BLaER1 (cell line): Measurements from ENCODE around the gene DCAF7.

Experiments used
- H3K27ac ChIP-seq: shearing (Covaris generic); formaldehyde crosslinking; 2 replicates; pipeline ENCODE4 v1.8.1; 2022
- H3K27me3 ChIP-seq: shearing (Covaris generic); formaldehyde crosslinking; 2 replicates; pipeline ENCODE4 v1.8.1; 2022
- H3K36me3 ChIP-seq: shearing (Covaris generic); formaldehyde crosslinking; 2 replicates; pipeline ENCODE4 v1.8.1; 2022
- H3K4me1 ChIP-seq: shearing (Covaris generic); formaldehyde crosslinking; 2 replicates; pipeline ENCODE4 v1.8.1; 2022
- H3K4me2 ChIP-seq: shearing (Covaris generic); formaldehyde crosslinking; 2 replicates; pipeline ENCODE4 v1.8.1; 2022
- H3K4me3 ChIP-seq: shearing (Covaris generic); formaldehyde crosslinking; 2 replicates; pipeline ENCODE4 v1.8.1; 2022
- H3K9ac ChIP-seq: shearing (Covaris generic); formaldehyde crosslinking; 2 replicates; pipeline ENCODE4 v1.8.1; 2022
- H3K9me3 ChIP-seq: shearing (Covaris generic); formaldehyde crosslinking; 2 replicates; pipeline ENCODE4 v1.8.1; 2022
- H4K20me1 ChIP-seq: shearing (Covaris generic); formaldehyde crosslinking; 2 replicates; pipeline ENCODE4 v1.8.1; 2022
- Cebpa-rat ChIP-seq: shearing (Covaris generic); IDR thresholded peaks from 2 replicates; pipeline ENCODE4 v1.8.1; 2022

Gene DCAF7

GRCh38 chr17:63557416-63557815, 7.1 kb downstream of the DCAF7 start:
- Histone ChIP-seq H3K4me2 (no peak overlapping the region), H3K4me3 (no peak overlapping the region), H3K27me3 (no peaks in the 10 kb centered on the region), H3K4me1 (peaks cover 27% of the 10 kb centered on the region), H3K9me3 (no peaks in the 10 kb centered on the region), H3K27ac (no peak overlapping the region), H3K9ac (no peak overlapping the region), H3K36me3 (peaks cover 45% of the 10 kb centered on the region), H4K20me1 (peaks cover 99% of the 10 kb centered on the region)
- no peak for TF ChIP-seq Cebpa-rat

DNA sequence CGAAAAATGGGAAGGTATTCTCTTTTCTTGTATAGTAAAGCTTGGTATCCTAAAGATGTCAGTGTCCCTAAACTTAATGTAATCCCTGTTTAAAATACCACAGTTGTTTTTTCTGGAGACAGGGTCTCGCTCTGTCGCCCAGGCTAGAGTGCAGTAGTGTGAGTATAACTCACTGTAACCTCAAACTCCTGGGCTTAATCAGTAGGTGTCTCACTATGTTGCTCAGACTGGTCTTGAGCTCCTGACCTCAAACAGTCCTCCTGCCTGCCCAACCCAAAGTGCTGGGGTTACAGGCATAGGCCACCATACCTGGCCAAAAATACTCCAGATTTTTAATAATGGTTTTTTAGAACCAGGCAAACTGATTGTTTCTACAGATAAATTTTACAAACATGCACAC, 8.2 kb downstream of the DCAF7 start:
- H3K9me3 ChIP-seq, result no peaks in the 10 kb centered on the region
- H3K27ac ChIP-seq, result no peak overlapping the region
- no peak overlapping the region for H3K4me2 ChIP-seq
- peaks cover 17% of the 10 kb centered on the region for H3K4me1 ChIP-seq
- peaks cover 98% of the 10 kb centered on the region for H4K20me1 ChIP-seq
- no peaks in the 10 kb centered on the region for H3K27me3 ChIP-seq
- H3K9ac ChIP-seq, result no peak overlapping the region
- H3K36me3 ChIP-seq, result peaks cover 43% of the 10 kb centered on the region
- H3K4me3 ChIP-seq, result no peak overlapping the region
- TF ChIP-seq Cebpa-rat, result no peak

GRCh38 chr17:63561819-63562218, 11.5 kb downstream of the DCAF7 start:
- Histone ChIP-seq H3K9ac (no peak overlapping the region), H3K4me3 (no peak overlapping the region), H3K9me3 (no peaks in the 10 kb centered on the region), H3K36me3 (peaks cover 32% of the 10 kb centered on the region), H3K4me1 (no peaks in the 10 kb centered on the region; the same call in 1 of the 2 replicates), H4K20me1 (peaks cover 98% of the 10 kb centered on the region), H3K27ac (no peak overlapping the region), H3K4me2 (no peak overlapping the region), H3K27me3 (no peaks in the 10 kb centered on the region)
- no peak for TF ChIP-seq Cebpa-rat

GRCh38 chr17:63563339-63563738, 13.1 kb downstream of the DCAF7 start:
- Histone ChIP-seq H3K4me2 (no peak overlapping the region), H3K4me3 (no peak overlapping the region), H3K36me3 (peaks cover 30% of the 10 kb centered on the region), H3K27me3 (no peaks in the 10 kb centered on the region), H3K4me1 (no peaks in the 10 kb centered on the region; the same call in 1 of the 2 replicates), H3K9me3 (no peaks in the 10 kb centered on the region), H3K9ac (no peak overlapping the region), H3K27ac (no peak overlapping the region), H4K20me1 (peaks cover 98% of the 10 kb centered on the region)
- TF ChIP-seq Cebpa-rat, result no peak

DNA sequence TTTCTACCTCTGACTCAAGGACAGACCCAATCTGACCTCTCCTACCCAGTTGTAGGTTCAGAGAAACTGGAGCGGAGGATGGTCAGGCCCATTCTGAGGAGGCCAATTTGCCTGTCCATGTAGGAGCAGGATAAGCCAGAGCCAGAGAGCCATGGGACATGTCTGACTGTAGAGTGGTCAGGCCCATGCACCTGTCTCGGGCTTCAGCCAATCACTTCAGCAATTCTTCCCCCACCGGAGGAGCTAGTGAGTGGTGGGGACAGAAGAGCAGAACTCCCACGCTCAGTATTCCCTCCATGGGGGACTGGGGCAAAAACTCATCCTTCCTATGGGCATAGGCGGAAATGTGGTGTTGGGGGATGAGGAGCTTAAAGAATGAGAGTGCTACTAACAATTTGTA, 14.3 kb downstream of the DCAF7 start:
- no peaks in the 10 kb centered on the region for H3K27me3 ChIP-seq
- no peak overlapping the region for H3K4me3 ChIP-seq
- H3K9me3 ChIP-seq, result no peaks in the 10 kb centered on the region
- H3K9ac ChIP-seq, result no peak overlapping the region
- no peak for TF ChIP-seq Cebpa-rat
- H3K27ac ChIP-seq, result no peak overlapping the region
- no peak overlapping the region for H3K4me2 ChIP-seq
- peaks cover 98% of the 10 kb centered on the region for H4K20me1 ChIP-seq
- H3K36me3 ChIP-seq, result peaks cover 41% of the 10 kb centered on the region
- no peaks in the 10 kb centered on the region; the same call in 1 of the 2 replicates for H3K4me1 ChIP-seq

GRCh38 chr17:63567229-63567628, 17.0 kb downstream of the DCAF7 start:
- Histone ChIP-seq H3K27me3 (no peaks in the 10 kb centered on the region), H4K20me1 (peaks cover 98% of the 10 kb centered on the region), H3K9me3 (no peaks in the 10 kb centered on the region), H3K4me2 (no peak overlapping the region), H3K4me1 (no peaks in the 10 kb centered on the region), H3K36me3 (peaks cover 57% of the 10 kb centered on the region), H3K27ac (no peak overlapping the region), H3K4me3 (no peak overlapping the region), H3K9ac (no peak overlapping the region)
- no peak for TF ChIP-seq Cebpa-rat

- Histone ChIP-seq H3K36me3 (peaks cover 68% of the 10 kb centered on the region), H3K4me2 (no peak overlapping the region), H3K4me1 (no peaks in the 10 kb centered on the region), H3K27ac (no peak overlapping the region), H3K9me3 (no peaks in the 10 kb centered on the region), H3K4me3 (no peak overlapping the region), H3K27me3 (no peaks in the 10 kb centered on the region), H3K9ac (no peak overlapping the region), H4K20me1 (peaks cover 100% of the 10 kb centered on the region)
- TF ChIP-seq Cebpa-rat, result no peak
Observed at GRCh38 chr17:63568563-63568962, 18.3 kb downstream of the DCAF7 start.

DNA sequence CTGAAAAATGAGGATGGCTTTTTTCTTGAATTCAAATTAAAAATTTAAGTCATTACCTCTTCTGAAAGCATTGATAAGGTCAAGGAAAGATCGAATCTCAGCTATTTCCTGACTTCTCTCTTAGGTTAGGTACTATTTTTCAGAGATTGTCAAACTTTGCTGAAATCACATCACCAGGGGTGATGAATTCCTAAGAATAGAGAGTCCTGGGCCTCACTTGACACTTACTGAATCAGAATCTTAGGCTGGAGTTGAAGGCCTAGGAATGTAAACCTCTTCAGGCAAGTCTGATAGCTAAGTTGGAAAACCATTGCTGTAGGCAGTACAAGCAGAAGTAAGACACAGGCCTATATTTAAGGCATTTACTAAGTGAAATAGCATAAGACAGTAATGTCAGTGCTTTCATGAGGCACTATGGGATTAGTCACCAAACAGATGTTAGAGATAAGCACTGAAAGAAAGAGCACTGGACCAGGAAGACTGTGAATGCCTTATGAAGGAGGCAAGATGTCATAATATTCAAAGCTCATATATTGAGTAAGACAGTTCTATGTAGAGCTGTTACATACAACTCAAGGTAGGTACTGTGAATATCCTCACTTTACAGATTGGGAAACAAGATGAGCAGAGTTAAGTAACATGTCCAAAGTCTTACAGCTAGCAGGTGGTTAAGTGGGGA, 21.5 kb downstream of the DCAF7 start:
- Histone ChIP-seq H3K36me3 (peaks cover 69% of the 10 kb centered on the region), H3K27me3 (no peaks in the 10 kb centered on the region), H3K9ac (no peak overlapping the region), H3K4me1 (no peaks in the 10 kb centered on the region), H3K27ac (no peak overlapping the region), H3K4me2 (no peak overlapping the region), H3K4me3 (no peak overlapping the region), H4K20me1 (peaks cover 100% of the 10 kb centered on the region), H3K9me3 (no peaks in the 10 kb centered on the region)
- no peak for TF ChIP-seq Cebpa-rat

DNA sequence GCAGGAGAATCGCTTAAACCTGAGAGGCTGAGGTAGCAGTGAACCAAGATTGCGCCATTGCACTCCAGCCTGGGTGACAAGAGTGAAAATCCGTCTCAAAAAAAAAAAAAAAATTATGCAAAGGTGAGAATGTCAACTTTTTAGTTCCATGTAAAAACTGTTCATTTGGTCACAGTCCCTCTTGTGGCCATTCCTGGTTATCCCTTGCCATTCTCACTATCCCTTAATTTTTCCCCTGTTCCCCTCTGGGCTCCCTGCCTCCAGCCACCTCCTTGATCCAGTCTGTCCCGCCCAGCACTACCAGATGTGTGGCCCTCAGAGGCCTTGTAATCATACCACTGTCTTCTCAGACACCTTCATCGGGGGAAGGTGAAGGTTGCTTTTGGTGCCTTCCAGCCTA, 23.4 kb downstream of the DCAF7 start:
- H3K27ac ChIP-seq, result no peak overlapping the region
- H4K20me1 ChIP-seq, result peaks cover 100% of the 10 kb centered on the region
- TF ChIP-seq Cebpa-rat, result no peak
- peaks cover 77% of the 10 kb centered on the region for H3K36me3 ChIP-seq
- no peaks in the 10 kb centered on the region for H3K9me3 ChIP-seq
- no peak overlapping the region for H3K4me3 ChIP-seq
- H3K27me3 ChIP-seq, result no peaks in the 10 kb centered on the region
- H3K4me1 ChIP-seq, result no peaks in the 10 kb centered on the region
- H3K9ac ChIP-seq, result no peak overlapping the region
- no peak overlapping the region for H3K4me2 ChIP-seq

GRCh38 chr17:63578027-63578768, 27.9 kb downstream of the DCAF7 start:
- Histone ChIP-seq H3K9me3 (no peaks in the 10 kb centered on the region), H3K27ac (no peak overlapping the region), H3K4me1 (no peaks in the 10 kb centered on the region), H3K4me2 (no peak overlapping the region), H3K36me3 (peaks cover 91% of the 10 kb centered on the region), H3K4me3 (no peak overlapping the region), H3K9ac (no peak overlapping the region), H4K20me1 (peaks cover 100% of the 10 kb centered on the region), H3K27me3 (no peaks in the 10 kb centered on the region)
- no peak for TF ChIP-seq Cebpa-rat
